IMR-90 (cell line): ENCODE data around the gene ANKRD13D. TPM values are rescaled to one million over a fixed set of nuclear protein-coding genes. Genes with fewer than 3 reads are reported as not detected.

ENCODE experiments used
- ATAC-seq: fragments of 200-7000 bp; cut with Tn5 transposase; 2 replicates; pipeline ENCODE4 v1.9.1; 2020; ENCODE audit warnings: low read depth, mild to moderate bottlenecking, moderate library complexity
- BruUV-seq: library from RNA; stranded (reverse); fragments of 400-500 nt; replicated peaks from 2 replicates; lab custom pipeline; 2021; lab: Mats Ljungman, UMichigan
- CTCF ChIA-PET: fragments of 300-600 bp; formaldehyde crosslinking; extraction: SDS; loops from one replicate; lab custom pipeline; 2021; ENCODE audit warnings: antibody characterized with exemption; lab: Yijun Ruan, JAX
- POLR2A ChIA-PET: fragments of 300-600 bp; sonication (Branson Sonifier 250); formaldehyde crosslinking; loops from one replicate; lab custom pipeline; 2022; ENCODE audit warnings: antibody characterized with exemption; ENCODE audit not compliant: unreplicated experiment; lab: Charles Lee
- DNase-seq: peaks from one replicate; pipeline ENCODE4 v3.0.0; 2013
- H2AFZ ChIP-seq: replicated peaks from 2 replicates; pipeline ENCODE3; 2013; ENCODE audit warnings: low read length, mild to moderate bottlenecking; ENCODE audit not compliant: poor library complexity
- H2AK5ac ChIP-seq: 2 replicates; pipeline ENCODE4 v1.6.1; 2013; ENCODE audit warnings: low read depth, low read length, inconsistent platforms
- H2AK9ac ChIP-seq: replicated peaks from 2 replicates; pipeline ENCODE3; 2013; ENCODE audit warnings: mild to moderate bottlenecking, low read depth, low read length, moderate library complexity; ENCODE audit not compliant: poor library complexity
- H2BK120ac ChIP-seq: 2 replicates; pipeline ENCODE4 v1.6.1; 2013; ENCODE audit warnings: low read depth, low read length, inconsistent platforms
- H2BK15ac ChIP-seq: 3 replicates; pipeline ENCODE4 v1.6.1; 2013; ENCODE audit warnings: low read depth, low read length, inconsistent platforms
- H2BK20ac ChIP-seq: 2 replicates; pipeline ENCODE4 v1.6.1; 2013; ENCODE audit warnings: low read depth, mild to moderate bottlenecking, inconsistent platforms, low read length, moderate library complexity
- H2BK5ac ChIP-seq: 2 replicates; pipeline ENCODE4 v1.6.1; 2013; ENCODE audit warnings: mild to moderate bottlenecking, low read depth, low read length, inconsistent platforms; ENCODE audit not compliant: poor library complexity, severe bottlenecking
- H3K14ac ChIP-seq: replicated peaks from 2 replicates; pipeline ENCODE4 v1.6.1; 2013; ENCODE audit warnings: low read depth, low read length, inconsistent platforms
- H3K18ac ChIP-seq: 2 replicates; pipeline ENCODE4 v1.6.1; 2013; ENCODE audit warnings: low read depth, low read length, control low read depth
- H3K23ac ChIP-seq: 2 replicates; pipeline ENCODE4 v1.6.1; 2013; ENCODE audit warnings: low read depth, low read length, inconsistent platforms
- H3K27ac ChIP-seq: 2 replicates; pipeline ENCODE4 v1.5.1; 2013; ENCODE audit warnings: mild to moderate bottlenecking, control low read depth, low read length; ENCODE audit not compliant: insufficient read depth
- H3K27me3 ChIP-seq: 2 replicates; pipeline ENCODE4 v1.6.1; 2013; ENCODE audit warnings: low read length; ENCODE audit not compliant: control insufficient read depth, insufficient read depth
- H3K36me3 ChIP-seq: 2 replicates; pipeline ENCODE4 v1.6.1; 2013; ENCODE audit warnings: low read length, mixed read lengths; ENCODE audit not compliant: control insufficient read depth, insufficient read depth
- H3K4ac ChIP-seq: 2 replicates; pipeline ENCODE4 v1.6.1; 2013; ENCODE audit warnings: low read depth, low read length, inconsistent platforms
- H3K4me1 ChIP-seq: 2 replicates; pipeline ENCODE4 v1.6.1; 2013; ENCODE audit warnings: low read length, mixed read lengths; ENCODE audit not compliant: control insufficient read depth, insufficient read depth
- H3K4me2 ChIP-seq: 2 replicates; pipeline ENCODE4 v1.6.1; 2013; ENCODE audit warnings: low read depth, mild to moderate bottlenecking, control low read depth, low read length, moderate library complexity
- H3K4me3 ChIP-seq: 2 replicates; pipeline ENCODE4 v1.5.1; 2013; ENCODE audit warnings: low read depth, mild to moderate bottlenecking, control low read depth, low read length, moderate library complexity; ENCODE audit not compliant: insufficient read depth
- H3K56ac ChIP-seq: 2 replicates; pipeline ENCODE4 v1.6.1; 2013; ENCODE audit warnings: low read length, inconsistent platforms; ENCODE audit not compliant: insufficient read depth; ENCODE audit errors: extremely low read depth
- H3K79me1 ChIP-seq, 2 experiments: 2 replicates each; pipeline ENCODE4 v1.6.1; 2013; ENCODE audit warnings: low read length in 2 of 2, inconsistent platforms in 1 of 2, low read depth in 1 of 2
- H3K9ac ChIP-seq: 2 replicates; pipeline ENCODE4 v1.6.1; 2013; ENCODE audit warnings: low read depth, low read length, control low read depth
- H3K9me1 ChIP-seq: 2 replicates; pipeline ENCODE4 v1.6.1; 2013; ENCODE audit warnings: low read length, inconsistent platforms; ENCODE audit not compliant: insufficient read depth
- H3K9me3 ChIP-seq: 2 replicates; pipeline ENCODE4 v1.6.1; 2013; ENCODE audit warnings: low read length; ENCODE audit not compliant: control insufficient read depth, insufficient read depth
- H4K20me1 ChIP-seq: 2 replicates; pipeline ENCODE4 v1.6.1; 2013; ENCODE audit warnings: low read length, inconsistent platforms; ENCODE audit not compliant: insufficient read depth
- H4K5ac ChIP-seq: 2 replicates; pipeline ENCODE4 v1.6.1; 2013; ENCODE audit warnings: mild to moderate bottlenecking, low read depth, low read length, control low read depth
- H4K8ac ChIP-seq, 2 experiments: 2 replicates each; pipeline ENCODE4 v1.6.1; 2013; ENCODE audit warnings: low read depth in 2 of 2, low read length in 2 of 2, control low read depth in 1 of 2, inconsistent platforms in 1 of 2
- H4K91ac ChIP-seq: 2 replicates; pipeline ENCODE4 v1.6.1; 2013; ENCODE audit warnings: low read depth, low read length, inconsistent platforms; ENCODE audit not compliant: insufficient read depth
- BHLHE40 ChIP-seq: fragments of 150-350 bp; IDR thresholded peaks from 2 replicates; pipeline ENCODE4 v1.6.1; 2016; ENCODE audit warnings: mild to moderate bottlenecking, low read depth, low read length
- CEBPB ChIP-seq: IDR thresholded peaks from 2 replicates; pipeline ENCODE4 v1.6.1; 2012; ENCODE audit warnings: low read depth, low read length, improper control_type of control experiment
- CHD1 ChIP-seq: IDR thresholded peaks from 2 replicates; pipeline ENCODE4 v1.6.1; 2012; ENCODE audit warnings: low read depth, low read length, improper control_type of control experiment
- CTCF ChIP-seq: conservative IDR thresholded peaks from 2 replicates; pipeline ENCODE4 v1.5.1; 2012; ENCODE audit warnings: mild to moderate bottlenecking, low read depth, low read length, improper control_type of control experiment
- ELK1 ChIP-seq: fragments of 150-350 bp; IDR thresholded peaks from 2 replicates; pipeline ENCODE4 v1.6.1; 2016; ENCODE audit warnings: low read depth, mild to moderate bottlenecking, low read length, moderate library complexity, borderline replicate concordance
- FOS ChIP-seq: fragments of 150-350 bp; IDR thresholded peaks from 2 replicates; pipeline ENCODE4 v1.6.1; 2016; ENCODE audit warnings: low read depth, low read length
- MAFK ChIP-seq: IDR thresholded peaks from 2 replicates; pipeline ENCODE4 v1.6.1; 2012; ENCODE audit warnings: low read depth, low read length, improper control_type of control experiment
- MAZ ChIP-seq: IDR thresholded peaks from 2 replicates; pipeline ENCODE4 v1.6.1; 2012; ENCODE audit warnings: low read depth, mild to moderate bottlenecking, low read length, improper control_type of control experiment, moderate library complexity, borderline replicate concordance
- MXI1 ChIP-seq: IDR thresholded peaks from 2 replicates; pipeline ENCODE4 v1.6.1; 2012; ENCODE audit warnings: low read depth, mild to moderate bottlenecking, low read length, moderate library complexity, borderline replicate concordance
- NFE2L2 ChIP-seq: fragments of 150-350 bp; IDR thresholded peaks from 2 replicates; pipeline ENCODE4 v1.6.1; 2016; ENCODE audit warnings: low read depth, mild to moderate bottlenecking, low read length
- POLR2A ChIP-seq: IDR thresholded peaks from 2 replicates; pipeline ENCODE4 v1.6.1; 2012; ENCODE audit warnings: mild to moderate bottlenecking, low read depth, low read length
- RAD21 ChIP-seq: IDR thresholded peaks from 2 replicates; pipeline ENCODE4 v1.6.1; 2012; ENCODE audit warnings: low read length, improper control_type of control experiment
- RCOR1 ChIP-seq: IDR thresholded peaks from 2 replicates; pipeline ENCODE4 v1.6.1; 2012; ENCODE audit warnings: mild to moderate bottlenecking, low read length, improper control_type of control experiment; ENCODE audit not compliant: insufficient replicate concordance
- RFX5 ChIP-seq: IDR thresholded peaks from 2 replicates; pipeline ENCODE4 v1.8.0; 2012; ENCODE audit warnings: low read depth, mild to moderate bottlenecking, low read length, moderate library complexity
- SMC3 ChIP-seq: fragments of 150-350 bp; IDR thresholded peaks from 2 replicates; pipeline ENCODE4 v1.6.1; 2016; ENCODE audit warnings: low read depth, mild to moderate bottlenecking, antibody characterized with exemption, low read length, moderate library complexity
- USF2 ChIP-seq: fragments of 150-350 bp; IDR thresholded peaks from 2 replicates; pipeline ENCODE4 v1.6.1; 2017; ENCODE audit warnings: mild to moderate bottlenecking, antibody characterized with exemption, low read length, low read depth
- WGBS, 2 experiments: methylation state at CpG; one replicate each; pipeline versions ENCODE4 v1.1.5 to v1.1.7; 2013; ENCODE audit warnings: missing lambda C conversion rate in 2 of 2; ENCODE audit not compliant: insufficient read length in 1 of 2; ENCODE audit errors: extremely low coverage in 2 of 2; 5-methylcytosine and 5-hydroxymethylcytosine counted together
- dilution Hi-C: fragments of 300-500 bp; cut with HindIII; formaldehyde crosslinking; loops from one replicate; pipeline ENCODE4 v1.14.3; 2018; ENCODE audit warnings: low sequenced_read_pairs; ENCODE audit not compliant: unreplicated experiment
- in situ Hi-C: fragments of 300-500 bp; cut with MboI; formaldehyde crosslinking; loops from 3 replicates; pipeline ENCODE4 v1.14.3; 2019; ENCODE audit warnings: low sequenced_read_pairs, inconsistent platforms, mixed read lengths
- intact Hi-C: fragments of 100-400 bp; cut with micrococcal nuclease; formaldehyde crosslinking; loops from 2 replicates; pipeline ENCODE4 v1.10.0; 2022
- polyA plus RNA-seq, 3 experiments: library from polyadenylated mRNA; depleted of rRNA; stranded (reverse); fragments of >200 nt; gene quantifications; 2 replicates each; pipeline ENCODE4 v1.2.3, GENCODE V29; 2012; ENCODE audit warnings: low replicate concordance in 1 of 3
- total RNA-seq: library from RNA; depleted of rRNA; stranded (reverse); fragments of >200 nt; gene quantifications from 2 replicates; pipeline ENCODE4 v1.2.3, GENCODE V29; 2012

ANKRD13D gene
- total and polyA plus RNA-seq, 2 of the 4 experiments (the other 2 are of a cell fraction), result 7.3 to 38.4 TPM

GRCh38 chr11:67264260-67264659, 24.8 kb upstream of the ANKRD13D start:
- BruUV-seq, result no TSS peak
- Histone ChIP-seq H3K4me2 (no peak overlapping the region), H2AK9ac (no peak overlapping the region), H4K5ac (no peak overlapping the region), H3K14ac (no peak overlapping the region), H4K91ac (no peak overlapping the region), H2AFZ (no peak overlapping the region), H3K79me1 (peaks cover 6 to 36% of the 10 kb centered on the region in 2 experiments; a peak in 3 of 4 replicates), H3K56ac (no peak overlapping the region), H2BK120ac (no peak overlapping the region), H3K4me3 (no peak overlapping the region), H3K27me3 (no peaks in the 10 kb centered on the region), H3K9me3 (no peaks in the 10 kb centered on the region), H4K20me1 (peaks cover 17% of the 10 kb centered on the region; the same call in 1 of the 2 replicates), H4K8ac (no peak overlapping the region), H2BK15ac (no peak overlapping the region), H3K4ac (no peak overlapping the region), H3K9ac (no peak overlapping the region), H3K36me3 (peaks cover 10% of the 10 kb centered on the region; the same call in 1 of the 2 replicates), H2BK5ac (no peak overlapping the region), H3K23ac (no peak overlapping the region), H3K9me1 (peaks cover 26% of the 10 kb centered on the region), H3K27ac (no peak overlapping the region), H2BK20ac (no peak overlapping the region), H3K4me1 (peaks cover 20% of the 10 kb centered on the region), H2AK5ac (no peak overlapping the region), H3K18ac (no peak overlapping the region)
- TF ChIP-seq CTCF, result no peak
- no peak for TF ChIP-seq BHLHE40
- TF ChIP-seq USF2, result no peak
- TF ChIP-seq RFX5, result no peak
- no peak for TF ChIP-seq RAD21
- TF ChIP-seq CEBPB, result no peak
- no peak for TF ChIP-seq MAZ
- no peak for TF ChIP-seq FOS
- no peak for TF ChIP-seq NFE2L2
- no peak for TF ChIP-seq POLR2A
- TF ChIP-seq ELK1, result no peak
- no peak for TF ChIP-seq CHD1
- TF ChIP-seq MAFK, result no peak
- no peak for TF ChIP-seq MXI1
- no peak for TF ChIP-seq RCOR1
- no peak for TF ChIP-seq SMC3
- dilution Hi-C loops (no loop called here), in situ Hi-C loops (loop anchor here (5.0 kb wide), 2 partner anchors 53 to 118 kb away; no protein-coding TSS in a partner anchor), intact Hi-C loops (no loop called here)
- WGBS, 2 experiments, result 100% methylated on average over 2 of the region's 5 CpGs; no CpG with 5 or more reads in 1 of the 2 experiments
- ChIA-PET POLR2A (no interaction called here), CTCF (interaction anchor here (0.9 kb wide), 1 partner anchor 54 kb away, joined by 3 read pairs; no protein-coding TSS in a partner anchor)
- ATAC-seq, result no peak
- DNase-seq, result no peak
